ENCODE data around the gene CRNN.

GRCh38 chr1:152448496-152448895 lies 34.4 kb upstream of the CRNN start:
- TF ChIP-seq, protein P1, sequence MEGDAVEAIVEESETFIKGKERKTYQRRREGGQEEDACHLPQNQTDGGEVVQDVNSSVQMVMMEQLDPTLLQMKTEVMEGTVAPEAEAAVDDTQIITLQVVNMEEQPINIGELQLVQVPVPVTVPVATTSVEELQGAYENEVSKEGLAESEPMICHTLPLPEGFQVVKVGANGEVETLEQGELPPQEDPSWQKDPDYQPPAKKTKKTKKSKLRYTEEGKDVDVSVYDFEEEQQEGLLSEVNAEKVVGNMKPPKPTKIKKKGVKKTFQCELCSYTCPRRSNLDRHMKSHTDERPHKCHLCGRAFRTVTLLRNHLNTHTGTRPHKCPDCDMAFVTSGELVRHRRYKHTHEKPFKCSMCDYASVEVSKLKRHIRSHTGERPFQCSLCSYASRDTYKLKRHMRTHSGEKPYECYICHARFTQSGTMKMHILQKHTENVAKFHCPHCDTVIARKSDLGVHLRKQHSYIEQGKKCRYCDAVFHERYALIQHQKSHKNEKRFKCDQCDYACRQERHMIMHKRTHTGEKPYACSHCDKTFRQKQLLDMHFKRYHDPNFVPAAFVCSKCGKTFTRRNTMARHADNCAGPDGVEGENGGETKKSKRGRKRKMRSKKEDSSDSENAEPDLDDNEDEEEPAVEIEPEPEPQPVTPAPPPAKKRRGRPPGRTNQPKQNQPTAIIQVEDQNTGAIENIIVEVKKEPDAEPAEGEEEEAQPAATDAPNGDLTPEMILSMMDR (IDR thresholded peaks at IDR 0.05; ENCODE audit: borderline replicate concordance, extremely low read depth, low read length, poor library complexity, severe bottlenecking): no peak
- no peak for TF ChIP-seq EZH2 (IDR thresholded peaks at IDR 0.05; ENCODE audit: borderline replicate concordance, low read depth, low read length, severe bottlenecking)

All from DND-41 (cell line).